ENCODE results near the gene PTMA. TPM values are rescaled to one million over a fixed set of nuclear protein-coding genes. Genes with fewer than 3 reads are reported as not detected.

Gene PTMA
- polyA plus RNA-seq, 3 donors, result 1,062 to 1,127 (median 1,072) TPM

- peaks cover 0 to 2% (median 0%) of the 10 kb centered on the region in 7 donors for H3K9me3 Mint-ChIP-seq
- Histone ChIP-seq H3K79me2 (ENCODE audit: insufficient read depth, low read length) (no peaks in the 10 kb centered on the region), H3K4me3 (replicated peaks in 1 of 3; ENCODE audit: low read depth in 2 of 3, low read length in 3 of 3) (no peak overlapping the region), H3K9me3 (replicated peaks in 1 of 2; ENCODE audit: control insufficient read depth in 1 of 2, insufficient read depth in 1 of 2, low read length in 2 of 2) (no peaks in the 10 kb centered on the region), H3K4me2 (replicated peaks; ENCODE audit: extremely low read depth, low read length, poor library complexity, severe bottlenecking) (no peak overlapping the region), H3K9ac (ENCODE audit: insufficient read depth, low read length, poor library complexity, severe bottlenecking) (no peak overlapping the region), H3K36me3 (replicated peaks in 1 of 2; ENCODE audit: control insufficient read depth in 1 of 2, insufficient read depth in 2 of 2, low read length in 2 of 2) (no peaks in the 10 kb centered on the region), H4K20me1 (ENCODE audit: insufficient read depth, low read length) (no peaks in the 10 kb centered on the region), H3K27ac (ENCODE audit: low read depth in 1 of 2, low read length in 2 of 2) (no peak overlapping the region), H3K4me1 (ENCODE audit: control insufficient read depth in 1 of 2, insufficient read depth in 2 of 2, low read length in 2 of 2) (peaks cover 15 to 23% of the 10 kb centered on the region in 2 donors), H2AFZ (ENCODE audit: insufficient read depth, low read depth, low read length, poor library complexity, severe bottlenecking) (peak overlapping the region; percentile 59), H3K27me3 (ENCODE audit: control insufficient read depth in 2 of 2, insufficient read depth in 2 of 2, low read length in 2 of 2) (peaks cover 0 to 5% of the 10 kb centered on the region in 2 donors)
- intact Hi-C loops (cut with micrococcal nuclease), result loop anchor here in 1 of 2 donors (5.0 kb wide), 1 partner anchor 35 kb away; no protein-coding TSS in a partner anchor
- DNase-seq, result no peak
- peaks cover 27% of the 10 kb centered on the region for H3K4me1 Mint-ChIP-seq
- WGBS (ENCODE audit: insufficient coverage), result 35% methylated on average over 7 of the region's 11 CpGs
- no peaks in the 10 kb centered on the region for H3K36me3 Mint-ChIP-seq
- no peak overlapping the region for H3K4me3 Mint-ChIP-seq
- peak overlapping the region in 2 of 7 donors; percentile 55 to 60 for H3K27ac Mint-ChIP-seq
- no peak for TF ChIP-seq CTCF (IDR thresholded peaks at IDR 0.05)
- peaks cover 3 to 8% (median 5%) of the 10 kb centered on the region in 3 donors for H3K27me3 Mint-ChIP-seq (ENCODE audit: low read depth in 3 of 3)
Observed at GRCh38 chr2:231682603-231683291, 25.6 kb upstream of the PTMA start.

DNA sequence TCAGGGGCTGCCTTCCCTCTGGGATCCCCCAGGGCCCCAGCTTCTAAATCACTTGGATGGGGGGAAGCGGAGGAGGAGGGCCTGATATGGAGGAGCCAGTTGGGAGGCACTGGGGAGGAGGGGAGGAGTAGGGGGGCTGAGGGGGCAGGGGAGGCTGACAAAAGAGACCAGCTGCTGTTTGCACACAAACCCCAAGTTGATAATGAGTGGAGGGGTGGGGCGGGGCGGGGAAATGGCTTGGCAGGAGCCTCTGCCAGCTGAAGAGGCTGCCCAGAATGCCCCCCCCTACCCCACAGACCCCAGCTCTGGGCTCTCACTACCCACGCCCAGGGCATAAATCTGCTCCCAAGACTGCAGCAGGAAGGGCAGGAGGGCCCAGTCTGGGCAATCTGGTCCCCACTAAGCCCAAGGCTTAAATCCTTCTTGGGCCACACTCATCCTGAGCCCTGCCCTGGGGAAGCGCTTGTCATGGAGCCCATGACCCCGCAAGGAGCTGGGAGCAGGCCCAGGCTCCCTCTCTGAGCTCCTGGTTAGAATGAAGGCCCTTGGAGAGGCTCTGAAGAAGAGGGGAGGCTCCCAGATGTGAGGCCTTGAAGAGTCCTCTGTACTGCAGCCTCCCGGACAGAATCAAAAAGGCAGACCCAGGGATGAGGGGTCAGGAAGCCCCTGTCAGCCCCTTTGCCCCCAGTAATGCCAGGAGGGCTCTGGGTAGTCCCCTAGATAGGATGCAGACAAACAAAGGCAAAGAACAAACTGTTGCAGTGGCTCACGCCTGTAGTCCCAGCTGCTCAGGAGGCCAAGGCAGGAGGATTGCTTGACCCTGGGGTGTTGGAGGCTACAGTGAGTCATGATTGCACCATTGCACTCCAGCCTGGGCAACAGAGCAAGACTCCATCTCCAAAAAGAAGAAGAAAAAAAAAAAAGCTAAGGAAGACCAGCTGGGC lies 24.8 kb upstream of the PTMA start:
- Histone ChIP-seq H3K4me1 (ENCODE audit: control insufficient read depth in 1 of 2, insufficient read depth in 2 of 2, low read length in 2 of 2) (peaks cover 15 to 23% of the 10 kb centered on the region in 2 donors), H3K9me3 (replicated peaks in 1 of 2; ENCODE audit: control insufficient read depth in 1 of 2, insufficient read depth in 1 of 2, low read length in 2 of 2) (no peaks in the 10 kb centered on the region), H3K36me3 (replicated peaks in 1 of 2; ENCODE audit: control insufficient read depth in 1 of 2, insufficient read depth in 2 of 2, low read length in 2 of 2) (no peaks in the 10 kb centered on the region), H3K27ac (ENCODE audit: low read depth in 1 of 2, low read length in 2 of 2) (no peak overlapping the region), H4K20me1 (ENCODE audit: insufficient read depth, low read length) (no peaks in the 10 kb centered on the region), H3K4me2 (replicated peaks; ENCODE audit: extremely low read depth, low read length, poor library complexity, severe bottlenecking) (no peak overlapping the region), H3K4me3 (replicated peaks in 1 of 3; ENCODE audit: low read depth in 2 of 3, low read length in 3 of 3) (no peak overlapping the region), H3K9ac (ENCODE audit: insufficient read depth, low read length, poor library complexity, severe bottlenecking) (no peak overlapping the region), H2AFZ (ENCODE audit: insufficient read depth, low read depth, low read length, poor library complexity, severe bottlenecking) (no peak overlapping the region), H3K79me2 (ENCODE audit: insufficient read depth, low read length) (no peaks in the 10 kb centered on the region), H3K27me3 (ENCODE audit: control insufficient read depth in 2 of 2, insufficient read depth in 2 of 2, low read length in 2 of 2) (peaks cover 0 to 5% of the 10 kb centered on the region in 2 donors)
- H3K27ac Mint-ChIP-seq, result no peak overlapping the region
- peaks cover 26% of the 10 kb centered on the region for H3K4me1 Mint-ChIP-seq
- WGBS (ENCODE audit: insufficient coverage), result 97% methylated on average over 5 of the region's 8 CpGs
- intact Hi-C loops (cut with micrococcal nuclease), result loop anchor here in 1 of 2 donors (5.0 kb wide), 1 partner anchor 34 kb away; no protein-coding TSS in a partner anchor
- peaks cover 2 to 8% (median 5%) of the 10 kb centered on the region in 3 donors for H3K27me3 Mint-ChIP-seq (ENCODE audit: low read depth in 3 of 3)
- DNase-seq, result peak in 1 of 3 donors; percentile 30
- H3K4me3 Mint-ChIP-seq, result no peak overlapping the region
- no peak for TF ChIP-seq CTCF (IDR thresholded peaks at IDR 0.05)
- no peaks in the 10 kb centered on the region for H3K36me3 Mint-ChIP-seq
- H3K9me3 Mint-ChIP-seq, result peaks cover 0 to 2% (median 0%) of the 10 kb centered on the region in 7 donors

Measured in CD14-positive monocyte (primary cell).